ENCODE measurements around the gene THAP4. TPM values are rescaled to one million over a fixed set of nuclear protein-coding genes. Genes with fewer than 3 reads are reported as not detected.

Gene THAP4
- total RNA-seq, 1 experiment from 2014 or later = 88.6 TPM

DNA sequence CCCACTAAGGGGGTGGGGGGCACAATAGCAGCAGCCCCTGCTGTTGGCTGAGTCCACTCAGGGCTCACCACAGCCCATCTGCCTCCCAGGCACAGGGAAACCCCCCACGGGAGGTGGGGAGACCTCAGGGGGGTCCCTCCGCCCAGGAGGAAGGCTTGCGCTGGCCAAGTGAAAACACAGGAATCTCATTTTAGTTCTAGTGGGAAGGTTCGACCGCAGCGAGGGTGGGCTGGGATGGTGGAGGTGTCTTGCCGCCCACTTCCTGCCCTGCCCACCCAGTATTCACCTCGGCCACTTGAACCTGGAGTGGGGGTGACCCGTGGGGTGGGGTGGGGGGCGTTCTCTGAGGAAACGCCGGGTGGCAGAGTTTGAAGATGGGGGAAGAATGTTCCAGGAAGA lies 85.4 kb downstream of the THAP4 start:
- TF ChIP-seq ARID4B (CRISPR knock-in tag; IDR thresholded peaks at IDR 0.05; ENCODE audit: borderline replicate concordance) (no peak), IRF2 (CRISPR knock-in tag; IDR thresholded peaks at IDR 0.05; ENCODE audit: borderline replicate concordance, low read depth) (no peak), SOX15 (CRISPR knock-in tag; IDR thresholded peaks at IDR 0.05) (no peak), TCF7 (CRISPR knock-in tag; IDR thresholded peaks at IDR 0.05; ENCODE audit: low read depth) (no peak), GRHL2 (CRISPR knock-in tag; IDR thresholded peaks at IDR 0.05; ENCODE audit: insufficient replicate concordance, severe bottlenecking) (no peak), ZNF425 (CRISPR knock-in tag; conservative IDR thresholded peaks at IDR 0.05) (no peak), FOXP1 (CRISPR knock-in tag; IDR thresholded peaks at IDR 0.05; ENCODE audit: borderline replicate concordance) (no peak)
- TF ChIP-seq, protein P1, sequence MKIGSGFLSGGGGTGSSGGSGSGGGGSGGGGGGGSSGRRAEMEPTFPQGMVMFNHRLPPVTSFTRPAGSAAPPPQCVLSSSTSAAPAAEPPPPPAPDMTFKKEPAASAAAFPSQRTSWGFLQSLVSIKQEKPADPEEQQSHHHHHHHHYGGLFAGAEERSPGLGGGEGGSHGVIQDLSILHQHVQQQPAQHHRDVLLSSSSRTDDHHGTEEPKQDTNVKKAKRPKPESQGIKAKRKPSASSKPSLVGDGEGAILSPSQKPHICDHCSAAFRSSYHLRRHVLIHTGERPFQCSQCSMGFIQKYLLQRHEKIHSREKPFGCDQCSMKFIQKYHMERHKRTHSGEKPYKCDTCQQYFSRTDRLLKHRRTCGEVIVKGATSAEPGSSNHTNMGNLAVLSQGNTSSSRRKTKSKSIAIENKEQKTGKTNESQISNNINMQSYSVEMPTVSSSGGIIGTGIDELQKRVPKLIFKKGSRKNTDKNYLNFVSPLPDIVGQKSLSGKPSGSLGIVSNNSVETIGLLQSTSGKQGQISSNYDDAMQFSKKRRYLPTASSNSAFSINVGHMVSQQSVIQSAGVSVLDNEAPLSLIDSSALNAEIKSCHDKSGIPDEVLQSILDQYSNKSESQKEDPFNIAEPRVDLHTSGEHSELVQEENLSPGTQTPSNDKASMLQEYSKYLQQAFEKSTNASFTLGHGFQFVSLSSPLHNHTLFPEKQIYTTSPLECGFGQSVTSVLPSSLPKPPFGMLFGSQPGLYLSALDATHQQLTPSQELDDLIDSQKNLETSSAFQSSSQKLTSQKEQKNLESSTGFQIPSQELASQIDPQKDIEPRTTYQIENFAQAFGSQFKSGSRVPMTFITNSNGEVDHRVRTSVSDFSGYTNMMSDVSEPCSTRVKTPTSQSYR (CRISPR knock-in tag; IDR thresholded peaks at IDR 0.05) = no peak
- TF ChIP-seq, protein P2, sequence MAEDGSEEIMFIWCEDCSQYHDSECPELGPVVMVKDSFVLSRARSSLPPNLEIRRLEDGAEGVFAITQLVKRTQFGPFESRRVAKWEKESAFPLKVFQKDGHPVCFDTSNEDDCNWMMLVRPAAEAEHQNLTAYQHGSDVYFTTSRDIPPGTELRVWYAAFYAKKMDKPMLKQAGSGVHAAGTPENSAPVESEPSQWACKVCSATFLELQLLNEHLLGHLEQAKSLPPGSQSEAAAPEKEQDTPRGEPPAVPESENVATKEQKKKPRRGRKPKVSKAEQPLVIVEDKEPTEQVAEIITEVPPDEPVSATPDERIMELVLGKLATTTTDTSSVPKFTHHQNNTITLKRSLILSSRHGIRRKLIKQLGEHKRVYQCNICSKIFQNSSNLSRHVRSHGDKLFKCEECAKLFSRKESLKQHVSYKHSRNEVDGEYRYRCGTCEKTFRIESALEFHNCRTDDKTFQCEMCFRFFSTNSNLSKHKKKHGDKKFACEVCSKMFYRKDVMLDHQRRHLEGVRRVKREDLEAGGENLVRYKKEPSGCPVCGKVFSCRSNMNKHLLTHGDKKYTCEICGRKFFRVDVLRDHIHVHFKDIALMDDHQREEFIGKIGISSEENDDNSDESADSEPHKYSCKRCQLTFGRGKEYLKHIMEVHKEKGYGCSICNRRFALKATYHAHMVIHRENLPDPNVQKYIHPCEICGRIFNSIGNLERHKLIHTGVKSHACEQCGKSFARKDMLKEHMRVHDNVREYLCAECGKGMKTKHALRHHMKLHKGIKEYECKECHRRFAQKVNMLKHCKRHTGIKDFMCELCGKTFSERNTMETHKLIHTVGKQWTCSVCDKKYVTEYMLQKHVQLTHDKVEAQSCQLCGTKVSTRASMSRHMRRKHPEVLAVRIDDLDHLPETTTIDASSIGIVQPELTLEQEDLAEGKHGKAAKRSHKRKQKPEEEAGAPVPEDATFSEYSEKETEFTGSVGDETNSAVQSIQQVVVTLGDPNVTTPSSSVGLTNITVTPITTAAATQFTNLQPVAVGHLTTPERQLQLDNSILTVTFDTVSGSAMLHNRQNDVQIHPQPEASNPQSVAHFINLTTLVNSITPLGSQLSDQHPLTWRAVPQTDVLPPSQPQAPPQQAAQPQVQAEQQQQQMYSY (CRISPR knock-in tag; IDR thresholded peaks at IDR 0.05) = no peak
- DNase-seq (ENCODE audit: low spot score) = no peak
- Mint-ChIP-seq H3K4me1 (peaks cover 34% of the 10 kb centered on the region), H3K36me3 (peaks cover under 1% of the 10 kb centered on the region), H3K9me3 (peaks cover 2% of the 10 kb centered on the region), H3K27me3 (ENCODE audit: low read depth) (no peaks in the 10 kb centered on the region), H3K27ac (no peak overlapping the region), H3K4me3 (no peak overlapping the region)
- ATAC-seq = no peak
- CTCF ChIA-PET = interaction anchor here (0.6 kb wide), 1 partner anchor 474 kb away, joined by 3 read pairs; no protein-coding TSS in a partner anchor
- POLR2A ChIA-PET = no interaction called here

Measured in WTC11 (cell line).